Measurements from ENCODE around the gene ALAS1. TPM values are rescaled to one million over a fixed set of nuclear protein-coding genes. Genes with fewer than 3 reads are reported as not detected.

Gene ALAS1
- total and polyA plus RNA-seq, 8 donors: 19.6 to 75.3 (median 39.1) TPM

DNA sequence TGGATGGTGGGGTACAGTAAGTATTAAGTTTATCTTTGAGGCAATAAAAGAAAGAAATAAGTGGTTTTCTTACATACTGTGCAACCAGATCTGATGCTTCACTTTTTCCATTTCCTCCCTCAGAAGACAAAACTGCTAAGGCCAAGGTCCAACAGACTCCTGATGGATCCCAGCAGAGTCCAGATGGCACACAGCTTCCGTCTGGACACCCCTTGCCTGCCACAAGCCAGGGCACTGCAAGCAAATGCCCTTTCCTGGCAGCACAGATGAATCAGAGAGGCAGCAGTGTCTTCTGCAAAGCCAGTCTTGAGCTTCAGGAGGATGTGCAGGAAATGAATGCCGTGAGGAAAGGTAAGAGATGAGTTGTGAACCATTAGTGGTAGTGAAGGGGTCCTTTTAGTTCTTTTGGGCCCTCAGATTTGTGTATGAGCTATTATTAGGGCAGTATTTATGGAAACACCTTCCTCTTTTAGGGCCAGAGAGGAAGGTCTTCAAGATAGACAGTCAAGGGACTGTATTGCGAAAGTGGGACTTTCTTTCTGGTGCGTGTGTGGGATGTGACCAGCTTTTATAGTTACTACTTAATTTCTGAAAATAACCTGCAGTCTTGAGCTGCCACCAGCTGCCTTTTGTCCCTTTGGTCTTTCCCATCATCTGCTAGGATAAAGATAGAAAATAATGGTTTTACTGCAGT is 4.6 kb downstream of the ALAS1 start:
- no peaks in the 10 kb centered on the region for H3K27me3 ChIP-seq
- H3K4me1 ChIP-seq: peaks cover 28 to 74% (median 44%) of the 10 kb centered on the region in 4 donors
- 77 to 91% (median 87%) methylated on average over 4 of the region's 4 CpGs for WGBS, 5 donors
- no peak for DNase-seq
- H3K27ac ChIP-seq: peak overlapping the region in 2 of 5 donors; percentile 27 to 40
- TF ChIP-seq EP300 (IDR thresholded peaks at IDR 0.05) (no peak), POLR2AphosphoS5 (IDR thresholded peaks at IDR 0.05) (no peak), POLR2A (IDR thresholded peaks at IDR 0.05) (no peak)
- TF ChIP-seq, protein P1, sequence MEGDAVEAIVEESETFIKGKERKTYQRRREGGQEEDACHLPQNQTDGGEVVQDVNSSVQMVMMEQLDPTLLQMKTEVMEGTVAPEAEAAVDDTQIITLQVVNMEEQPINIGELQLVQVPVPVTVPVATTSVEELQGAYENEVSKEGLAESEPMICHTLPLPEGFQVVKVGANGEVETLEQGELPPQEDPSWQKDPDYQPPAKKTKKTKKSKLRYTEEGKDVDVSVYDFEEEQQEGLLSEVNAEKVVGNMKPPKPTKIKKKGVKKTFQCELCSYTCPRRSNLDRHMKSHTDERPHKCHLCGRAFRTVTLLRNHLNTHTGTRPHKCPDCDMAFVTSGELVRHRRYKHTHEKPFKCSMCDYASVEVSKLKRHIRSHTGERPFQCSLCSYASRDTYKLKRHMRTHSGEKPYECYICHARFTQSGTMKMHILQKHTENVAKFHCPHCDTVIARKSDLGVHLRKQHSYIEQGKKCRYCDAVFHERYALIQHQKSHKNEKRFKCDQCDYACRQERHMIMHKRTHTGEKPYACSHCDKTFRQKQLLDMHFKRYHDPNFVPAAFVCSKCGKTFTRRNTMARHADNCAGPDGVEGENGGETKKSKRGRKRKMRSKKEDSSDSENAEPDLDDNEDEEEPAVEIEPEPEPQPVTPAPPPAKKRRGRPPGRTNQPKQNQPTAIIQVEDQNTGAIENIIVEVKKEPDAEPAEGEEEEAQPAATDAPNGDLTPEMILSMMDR (IDR thresholded peaks at IDR 0.05): no peak
- H3K9me3 ChIP-seq: no peaks in the 10 kb centered on the region
- intact Hi-C loops (cut with DNase I; ENCODE audit: low total_unique reads): no loop called here
- peaks cover 48 to 79% (median 73%) of the 10 kb centered on the region in 4 donors for H3K36me3 ChIP-seq
- H3K4me3 ChIP-seq: no peak overlapping the region

DNA sequence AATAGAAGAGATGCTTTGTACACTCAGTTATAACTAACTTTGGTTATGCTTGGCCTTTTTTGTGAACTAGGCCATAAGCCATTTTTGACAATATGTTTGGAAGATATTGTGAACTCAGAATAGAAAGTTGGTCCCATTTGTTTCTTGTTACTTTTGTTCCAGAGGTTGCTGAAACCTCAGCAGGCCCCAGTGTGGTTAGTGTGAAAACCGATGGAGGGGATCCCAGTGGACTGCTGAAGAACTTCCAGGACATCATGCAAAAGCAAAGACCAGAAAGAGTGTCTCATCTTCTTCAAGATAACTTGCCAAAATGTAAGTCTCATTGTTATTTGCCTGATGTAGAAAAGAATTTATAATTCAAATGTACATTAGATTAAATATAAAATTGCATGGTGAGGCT is 5.7 kb downstream of the ALAS1 start:
- 86 to 92% (median 88%) methylated on average over 1 of the region's 1 CpG for WGBS, 5 donors
- Histone ChIP-seq H3K36me3 (peaks cover 59 to 90% (median 85%) of the 10 kb centered on the region in 4 donors), H3K27ac (peak overlapping the region in 1 of 5 donors; percentile 1), H3K9me3 (no peaks in the 10 kb centered on the region), H3K4me3 (peak overlapping the region in 1 of 4 donors; percentile 13), H3K27me3 (no peaks in the 10 kb centered on the region), H3K4me1 (peaks cover 23 to 66% (median 36%) of the 10 kb centered on the region in 4 donors)
- TF ChIP-seq POLR2A (IDR thresholded peaks at IDR 0.05) (no peak), EP300 (IDR thresholded peaks at IDR 0.05) (no peak), POLR2AphosphoS5 (IDR thresholded peaks at IDR 0.05) (no peak)
- TF ChIP-seq, protein P1 (IDR thresholded peaks at IDR 0.05): no peak
- intact Hi-C loops (cut with DNase I; ENCODE audit: low total_unique reads): no loop called here
- DNase-seq: no peak

DNA sequence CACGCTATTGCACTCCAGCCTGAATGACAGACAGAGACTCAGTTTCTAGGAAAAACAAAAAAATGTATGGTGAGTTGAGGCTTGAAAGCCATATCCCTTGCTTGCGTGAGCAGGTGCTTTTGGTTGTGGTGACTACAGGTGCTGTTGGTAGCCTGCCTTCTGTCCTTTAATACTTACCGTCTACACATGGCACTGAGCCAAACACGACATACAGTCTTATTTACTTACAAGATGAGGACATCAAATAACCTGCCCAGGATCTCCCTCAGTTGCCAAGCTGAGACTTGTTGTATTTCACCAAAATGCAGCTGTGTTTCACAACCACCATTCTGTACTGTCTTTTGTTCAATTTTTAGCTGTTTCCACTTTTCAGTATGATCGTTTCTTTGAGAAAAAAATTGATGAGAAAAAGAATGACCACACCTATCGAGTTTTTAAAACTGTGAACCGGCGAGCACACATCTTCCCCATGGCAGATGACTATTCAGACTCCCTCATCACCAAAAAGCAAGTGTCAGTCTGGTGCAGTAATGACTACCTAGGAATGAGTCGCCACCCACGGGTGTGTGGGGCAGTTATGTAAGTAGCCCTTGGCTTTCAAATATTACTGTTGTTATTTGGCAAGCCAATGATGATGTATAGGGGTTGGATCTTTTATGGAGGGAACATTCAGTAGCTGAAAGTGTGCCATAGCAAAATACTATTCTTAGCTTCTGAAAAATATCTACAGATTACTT is 6.5 kb downstream of the ALAS1 start:
- peaks cover 67 to 95% (median 90%) of the 10 kb centered on the region in 4 donors for H3K36me3 ChIP-seq
- no peaks in the 10 kb centered on the region for H3K27me3 ChIP-seq
- intact Hi-C loops (cut with DNase I; ENCODE audit: low total_unique reads): no loop called here
- TF ChIP-seq, protein P1 (IDR thresholded peaks at IDR 0.05): no peak
- TF ChIP-seq POLR2AphosphoS5 (IDR thresholded peaks at IDR 0.05) (no peak), EP300 (IDR thresholded peaks at IDR 0.05) (no peak), POLR2A (IDR thresholded peaks at IDR 0.05) (no peak)
- peak; percentile 61 to 70 for DNase-seq
- WGBS, 5 donors: 59 to 70% (median 59%) methylated on average over 10 of the region's 10 CpGs
- H3K27ac ChIP-seq: peak overlapping the region in 1 of 5 donors; percentile 1
- peak overlapping the region in 1 of 4 donors; percentile 13 for H3K4me3 ChIP-seq
- H3K4me1 ChIP-seq: peaks cover 15 to 58% (median 28%) of the 10 kb centered on the region in 4 donors
- no peaks in the 10 kb centered on the region for H3K9me3 ChIP-seq

DNA sequence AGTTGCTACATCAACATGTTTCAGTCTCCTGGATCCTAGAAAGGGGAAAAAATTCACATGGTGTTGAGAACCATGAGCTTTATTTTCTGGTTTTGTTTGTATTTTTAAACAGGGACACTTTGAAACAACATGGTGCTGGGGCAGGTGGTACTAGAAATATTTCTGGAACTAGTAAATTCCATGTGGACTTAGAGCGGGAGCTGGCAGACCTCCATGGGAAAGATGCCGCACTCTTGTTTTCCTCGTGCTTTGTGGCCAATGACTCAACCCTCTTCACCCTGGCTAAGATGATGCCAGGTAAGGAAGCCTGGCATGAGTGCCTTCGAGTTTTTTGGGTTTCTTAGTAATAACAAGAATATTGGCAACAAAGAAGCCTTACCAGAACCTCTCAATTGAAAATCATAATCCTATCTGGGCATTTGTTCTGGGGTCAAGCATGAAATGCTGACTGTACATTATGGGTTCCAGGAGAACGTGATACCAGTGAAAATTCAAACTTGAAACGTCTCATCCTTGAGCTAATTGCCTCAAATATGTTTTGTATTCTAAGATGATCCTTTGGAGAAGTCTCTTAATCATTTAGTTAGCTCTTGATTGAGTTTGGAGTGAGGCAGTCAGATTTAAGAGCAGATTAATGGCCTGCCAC is 7.9 kb downstream of the ALAS1 start:
- Histone ChIP-seq H3K36me3 (peaks cover 78 to 98% (median 96%) of the 10 kb centered on the region in 4 donors), H3K4me1 (peaks cover 7 to 58% (median 22%) of the 10 kb centered on the region in 4 donors), H3K9me3 (no peaks in the 10 kb centered on the region), H3K27ac (no peak overlapping the region), H3K4me3 (no peak overlapping the region), H3K27me3 (no peaks in the 10 kb centered on the region)
- intact Hi-C loops (cut with DNase I; ENCODE audit: low total_unique reads): no loop called here
- 80 to 89% (median 87%) methylated on average over 6 of the region's 6 CpGs for WGBS, 5 donors
- no peak for DNase-seq
- TF ChIP-seq EP300 (IDR thresholded peaks at IDR 0.05) (no peak), POLR2A (IDR thresholded peaks at IDR 0.05) (no peak), POLR2AphosphoS5 (IDR thresholded peaks at IDR 0.05) (no peak)
- TF ChIP-seq, protein P1 (IDR thresholded peaks at IDR 0.05): no peak
